Measurements from ENCODE around the gene ABI3BP. TPM values are rescaled to one million over a fixed set of nuclear protein-coding genes. Genes with fewer than 3 reads are reported as not detected.

Gene ABI3BP
- total RNA-seq, 1 experiment from 2014 or later = 0.28 TPM

- DNase-seq = no peak
- Histone ChIP-seq H3K79me1 (ENCODE audit: insufficient read depth, low read depth, low read length, poor library complexity, severe bottlenecking) (no peaks in the 10 kb centered on the region), H3K27ac (ENCODE audit: insufficient read length, low read depth, low read length) (no peak overlapping the region), H4K5ac (ENCODE audit: insufficient read length, low read depth, low read length) (no peak overlapping the region), H4K20me1 (ENCODE audit: control insufficient read depth, insufficient read depth, insufficient read length) (no peaks in the 10 kb centered on the region), H2AFZ (ENCODE audit: low read length) (no peak overlapping the region), H3K23me2 (ENCODE audit: insufficient read length, low read depth, low read length, poor library complexity, severe bottlenecking) (no peaks in the 10 kb centered on the region), H3K9me3 (ENCODE audit: control insufficient read depth, low read depth, low read length) (no peaks in the 10 kb centered on the region), H3K18ac (ENCODE audit: insufficient read length, low read depth, low read length) (no peak overlapping the region), H2BK20ac (ENCODE audit: low read depth, low read length, poor library complexity, severe bottlenecking) (no peak overlapping the region), H2BK15ac (ENCODE audit: low read depth, low read length) (no peak overlapping the region), H2BK5ac (ENCODE audit: insufficient read length, low read length) (no peak overlapping the region), H3K23ac (ENCODE audit: insufficient read length, low read depth, low read length) (no peak overlapping the region), H3K4me2 (ENCODE audit: insufficient read depth, insufficient read length, low read length) (no peak overlapping the region), H4K8ac (replicated peaks; ENCODE audit: insufficient read length, low read depth, low read length) (no peak overlapping the region), H2BK12ac (ENCODE audit: insufficient read length, low read depth, low read length) (no peak overlapping the region), H3K79me2 (ENCODE audit: insufficient read depth, low read length) (no peaks in the 10 kb centered on the region), H3T11ph (ENCODE audit: low read length) (no peak overlapping the region), H3K56ac (ENCODE audit: insufficient read length, low read depth, low read length) (no peak overlapping the region), H2AK5ac (ENCODE audit: insufficient read length, low read length) (no peak overlapping the region), H3K27me3 (ENCODE audit: insufficient read depth, low read length) (no peaks in the 10 kb centered on the region), H4K91ac (ENCODE audit: insufficient read length, low read depth, low read length) (no peak overlapping the region), H2BK120ac (ENCODE audit: low read depth, low read length, poor library complexity, severe bottlenecking) (no peak overlapping the region), H3K9ac (ENCODE audit: extremely low read depth, insufficient read length, low read length) (no peak overlapping the region), H3K4ac (ENCODE audit: low read depth, low read length) (no peak overlapping the region), H3K4me1 (ENCODE audit: insufficient read depth, low read length) (no peaks in the 10 kb centered on the region), H3K14ac (ENCODE audit: insufficient read depth, low read length) (no peak overlapping the region)
- H3K27me3 Mint-ChIP-seq (ENCODE audit: low read depth) = no peaks in the 10 kb centered on the region
- no peak for TF ChIP-seq CTCF (conservative IDR thresholded peaks at IDR 0.05)
- no peak overlapping the region for H3K4me3 Mint-ChIP-seq
- no peaks in the 10 kb centered on the region for H3K4me1 Mint-ChIP-seq
- H3K36me3 Mint-ChIP-seq (ENCODE audit: insufficient read depth in 1 of 3, low read depth in 3 of 3) = no peaks in the 10 kb centered on the region
- no peak overlapping the region for H3K27ac Mint-ChIP-seq
- no peaks in the 10 kb centered on the region; a peak in 2 of 5 replicates for H3K9me3 Mint-ChIP-seq
- no CpG with 5 or more reads among the region's 3 CpGs for WGBS (ENCODE audit: extremely low coverage, insufficient read length, low lambda C conversion rate)
Observed at GRCh38 chr3:100966049-100966491, 27.2 kb downstream of the ABI3BP start.

Data from H9 (cell line).